HCT116 (cell line): ENCODE results near the gene DTNB. TPM values are rescaled to one million over a fixed set of nuclear protein-coding genes. Genes with fewer than 3 reads are reported as not detected.

Source experiments
- ATAC-seq: fragments of 200-7000 bp; cut with Tn5 transposase; 2 replicates; pipeline ENCODE4 v1.9.1; 2020; ENCODE audit warnings: mild to moderate bottlenecking, moderate library complexity
- BruUV-seq: library from RNA; stranded (reverse); fragments of 400-500 nt; replicated peaks from 2 replicates; lab custom pipeline; 2021; lab: Mats Ljungman, UMichigan
- CTCF ChIA-PET: fragments of 300-600 bp; sonication (Branson Sonifier 250); formaldehyde crosslinking; loops from one replicate; lab custom pipeline; 2021; ENCODE audit warnings: antibody characterized with exemption; lab: Charles Lee
- POLR2A ChIA-PET: fragments of 300-600, 350-600 bp; sonication (Branson Sonifier 250); formaldehyde crosslinking; loops from one replicate; lab custom pipeline; 2021; ENCODE audit warnings: antibody characterized with exemption; lab: Charles Lee
- RAD21 ChIA-PET, 2 experiments: fragments of 300-600 bp; sonication (Branson Sonifier 250); formaldehyde crosslinking; loops; one replicate each; lab custom pipeline; 2023; ENCODE audit warnings: low total read pairs in 2 of 2; ENCODE audit not compliant: uncharacterized antibody in 2 of 2, unreplicated experiment in 2 of 2, low non-redundant PET in 1 of 2; lab: Charles Lee
- DNase-seq: peaks from one replicate; pipeline ENCODE4 v3.0.0-alpha.2; 2010; ENCODE audit warnings: low read depth, low spot score
- H2AFZ ChIP-seq: fragments of 200-600 bp; shearing (Covaris generic), sonication (generic); 2 replicates; pipeline ENCODE4 v1.6.1; 2017; ENCODE audit warnings: low read depth, mixed run types, mixed read lengths, antibody characterized with exemption, low read length; ENCODE audit not compliant: poor library complexity, severe bottlenecking
- H3K27ac ChIP-seq: 2 replicates; pipeline ENCODE4 v1.5.1; 2012; ENCODE audit warnings: low read depth, low read length
- H3K27me3 ChIP-seq: fragments of 200-600 bp; sonication (generic); 2 replicates; pipeline ENCODE4 v1.6.1; 2016; ENCODE audit warnings: mixed run types, low read length, mixed read lengths; ENCODE audit not compliant: insufficient read depth
- H3K36me3 ChIP-seq, 2 experiments: fragments of 200-500 bp in 1 of 2; fragments of 200-600 bp in 1 of 2; sonication (Bioruptor generic) in 1 of 2; sonication (generic) in 1 of 2; 2 replicates each; pipeline versions ENCODE4 v1.5.1 to v1.6.1; 2014 to 2016; ENCODE audit warnings: low read length in 2 of 2, inconsistent platforms in 1 of 2, mixed read lengths in 1 of 2, mixed run types in 1 of 2; ENCODE audit not compliant: insufficient read depth in 2 of 2, control insufficient read depth in 1 of 2
- H3K4me1 ChIP-seq, 2 experiments: fragments of 200-600 bp in 1 of 2; sonication (generic) in 1 of 2; 2 replicates each; pipeline versions ENCODE4 v1.5.1 to v1.6.1; 2012 to 2017; ENCODE audit warnings: low read length in 2 of 2, inconsistent platforms in 1 of 2, mild to moderate bottlenecking in 1 of 2, mixed read lengths in 1 of 2, mixed run types in 1 of 2, moderate library complexity in 1 of 2; ENCODE audit not compliant: insufficient read depth in 2 of 2, control insufficient read depth in 1 of 2
- H3K4me2 ChIP-seq: fragments of 200-600 bp; sonication (generic); 2 replicates; pipeline ENCODE4 v1.6.1; 2017; ENCODE audit warnings: mixed run types, low read length, mixed read lengths
- H3K4me3 ChIP-seq, 2 experiments: fragments of 200-600 bp in 1 of 2; sonication (generic) in 1 of 2; replicated peaks in 1 of 2; 2 replicates each; pipeline ENCODE4 v1.5.1; 2011 to 2016; ENCODE audit warnings: low read length in 2 of 2, control low read depth in 1 of 2, low read depth in 1 of 2, mild to moderate bottlenecking in 1 of 2, mixed read lengths in 1 of 2, mixed run types in 1 of 2
- H3K79me2 ChIP-seq: fragments of 200-600 bp; sonication (generic); 2 replicates; pipeline ENCODE4 v1.6.1; 2017; ENCODE audit warnings: mild to moderate bottlenecking, mixed run types, low read length, moderate library complexity, mixed read lengths; ENCODE audit not compliant: insufficient read depth
- H3K9ac ChIP-seq: fragments of 200-600 bp; sonication (generic); 2 replicates; pipeline ENCODE4 v1.6.1; 2016; ENCODE audit warnings: low read length, mixed read lengths
- H3K9me2 ChIP-seq: fragments of 200-600 bp; sonication (generic), shearing (Covaris generic); 2 replicates; pipeline ENCODE4 v1.6.1; 2017; ENCODE audit warnings: mixed run types, mild to moderate bottlenecking, moderate library complexity; ENCODE audit not compliant: insufficient read depth
- H3K9me3 ChIP-seq, 2 experiments: fragments of 200-500 bp in 1 of 2; fragments of 200-600 bp in 1 of 2; sonication (Bioruptor generic) in 1 of 2; sonication (generic) in 1 of 2; 2 replicates each; pipeline ENCODE4 v1.6.1; 2014 to 2017; ENCODE audit warnings: low read length in 2 of 2, mixed read lengths in 2 of 2, inconsistent platforms in 1 of 2, low read depth in 1 of 2, mild to moderate bottlenecking in 1 of 2, mixed run types in 1 of 2, moderate library complexity in 1 of 2; ENCODE audit not compliant: control insufficient read depth in 1 of 2, insufficient read depth in 1 of 2
- H4K20me1 ChIP-seq: fragments of 200-600 bp; sonication (generic), shearing (Covaris generic); 2 replicates; pipeline ENCODE4 v1.6.1; 2017; ENCODE audit warnings: mixed run types, mild to moderate bottlenecking, moderate library complexity; ENCODE audit not compliant: insufficient read depth
- ATF3 ChIP-seq: IDR thresholded peaks from 2 replicates; pipeline ENCODE4 v1.6.1; 2012
- CBX3 ChIP-seq: IDR thresholded peaks from 2 replicates; pipeline ENCODE4 v1.6.1; 2012; ENCODE audit warnings: low read depth
- CEBPB ChIP-seq: IDR thresholded peaks from 2 replicates; pipeline ENCODE4 v1.6.1; 2012; ENCODE audit warnings: low read depth
- CTCF ChIP-seq, 3 experiments: fragments of 200-600 bp in 1 of 3; sonication (generic) in 1 of 3; IDR thresholded peaks in 2 of 3; conservative IDR thresholded peaks in 1 of 3; 2 replicates each; pipeline ENCODE4 v1.5.1; 2012 to 2017; ENCODE audit warnings: low read depth in 2 of 3, low read length in 2 of 3, antibody characterized with exemption in 1 of 3, borderline replicate concordance in 1 of 3, control low read depth in 1 of 3, mild to moderate bottlenecking in 1 of 3, mixed read lengths in 1 of 3, mixed run types in 1 of 3, moderate library complexity in 1 of 3; ENCODE audit not compliant: insufficient read depth in 1 of 3
- ELF1 ChIP-seq: IDR thresholded peaks from 2 replicates; pipeline ENCODE4 v1.6.1; 2012; ENCODE audit warnings: low read depth, borderline replicate concordance
- EZH2phosphoT487 ChIP-seq: fragments of 200-600 bp; IDR thresholded peaks from 2 replicates; pipeline ENCODE4 v1.6.1; 2018; ENCODE audit warnings: antibody characterized with exemption, borderline replicate concordance
- FOSL1 ChIP-seq: IDR thresholded peaks from 2 replicates; pipeline ENCODE4 v1.6.1; 2012; ENCODE audit warnings: low read depth
- JUND ChIP-seq: IDR thresholded peaks from 2 replicates; pipeline ENCODE4 v1.6.1; 2012
- POLR2AphosphoS5 ChIP-seq: IDR thresholded peaks from 2 replicates; pipeline ENCODE4 v1.6.1; 2011; ENCODE audit warnings: mild to moderate bottlenecking, low read depth, low read length, moderate library complexity
- RAD21 ChIP-seq: IDR thresholded peaks from 2 replicates; pipeline ENCODE4 v1.6.1; 2012; ENCODE audit warnings: low read depth, mild to moderate bottlenecking
- REST ChIP-seq: IDR thresholded peaks from 2 replicates; pipeline ENCODE4 v1.6.1; 2012; ENCODE audit warnings: low read depth
- SIN3A ChIP-seq: IDR thresholded peaks from 2 replicates; pipeline ENCODE4 v1.6.1; 2012; ENCODE audit warnings: low read depth
- ZBTB33 ChIP-seq: IDR thresholded peaks from 2 replicates; pipeline ENCODE4 v1.6.1; 2011; ENCODE audit warnings: mild to moderate bottlenecking, low read length, moderate library complexity; ENCODE audit not compliant: insufficient replicate concordance; ENCODE audit errors: extremely low read depth
- intact Hi-C: fragments of 100-400 bp; cut with micrococcal nuclease; formaldehyde crosslinking; loops from 2 replicates; pipeline ENCODE4 v1.10.0; 2022
- total RNA-seq: library from RNA; stranded (reverse); gene quantifications from one replicate; pipeline ENCODE4 v1.2.1, GENCODE V29; 2021; ENCODE audit not compliant: unreplicated experiment

The DTNB gene
- total RNA-seq, 1 experiment from 2014 or later = 30.2 TPM

GRCh38 chr2:25337891-25338290, 335.5 kb downstream of the DTNB start:
- ATAC-seq (no peak), DNase-seq (no peak)
- no TSS peak for BruUV-seq
- POLR2A ChIA-PET = no interaction called here
- H3K4me1 ChIP-seq = peaks cover 0 to 12% of the 10 kb centered on the region in 2 experiments; a peak in 2 of 4 replicates
- H2AFZ ChIP-seq = no peak overlapping the region
- intact Hi-C loops = no loop called here
- RAD21 ChIA-PET = no interaction called here
- H3K27ac ChIP-seq = no peak overlapping the region
- no peaks in the 10 kb centered on the region for H3K27me3 ChIP-seq
- H3K4me3 ChIP-seq = no peak overlapping the region
- H3K36me3 ChIP-seq = no peaks in the 10 kb centered on the region
- H4K20me1 ChIP-seq = no peaks in the 10 kb centered on the region
- CTCF ChIA-PET = no interaction called here
- H3K9ac ChIP-seq = no peak overlapping the region
- H3K9me2 ChIP-seq = no peaks in the 10 kb centered on the region
- H3K79me2 ChIP-seq = 0 out of 2 replicates have a peak, but pooled peaks cover 5% of the 10 kb centered on the region
- no peak overlapping the region for H3K4me2 ChIP-seq
- TF ChIP-seq CTCF (IDR thresholded peaks at IDR 0.05 in 2 of 3, conservative IDR thresholded peaks at IDR 0.05 in 1 of 3; ENCODE audit: borderline replicate concordance in 1 of 3, insufficient read depth in 1 of 3, low read depth in 2 of 3, low read length in 2 of 3) (no peak), CBX3 (no peak), EZH2phosphoT487 (no peak), ATF3 (no peak), RAD21 (no peak), JUND (no peak), FOSL1 (no peak), SIN3A (no peak), ELF1 (no peak), REST (no peak), ZBTB33 (no peak), CEBPB (no peak), POLR2AphosphoS5 (no peak)
- no peaks in the 10 kb centered on the region for H3K9me3 ChIP-seq
